Stimulated activated CD4-positive, alpha-beta T cell treated with anti-CD3 and anti-CD28 coated beads, Interleukin-12 subunit alpha, Interleukin-12 subunit beta, amount 100 ng/mL, for 4 hours (primary cell): ENCODE data around the gene SESTD1.
"Not testable (repeated sequence)": the region's sequence is repeated elsewhere in the genome, so short reads cannot be mapped to it uniquely, and the experiment has no call there.

Experiments
- DNase-seq: peaks from one replicate; pipeline ENCODE4 v3.0.0-alpha.2; 2020

The SESTD1 gene

DNA sequence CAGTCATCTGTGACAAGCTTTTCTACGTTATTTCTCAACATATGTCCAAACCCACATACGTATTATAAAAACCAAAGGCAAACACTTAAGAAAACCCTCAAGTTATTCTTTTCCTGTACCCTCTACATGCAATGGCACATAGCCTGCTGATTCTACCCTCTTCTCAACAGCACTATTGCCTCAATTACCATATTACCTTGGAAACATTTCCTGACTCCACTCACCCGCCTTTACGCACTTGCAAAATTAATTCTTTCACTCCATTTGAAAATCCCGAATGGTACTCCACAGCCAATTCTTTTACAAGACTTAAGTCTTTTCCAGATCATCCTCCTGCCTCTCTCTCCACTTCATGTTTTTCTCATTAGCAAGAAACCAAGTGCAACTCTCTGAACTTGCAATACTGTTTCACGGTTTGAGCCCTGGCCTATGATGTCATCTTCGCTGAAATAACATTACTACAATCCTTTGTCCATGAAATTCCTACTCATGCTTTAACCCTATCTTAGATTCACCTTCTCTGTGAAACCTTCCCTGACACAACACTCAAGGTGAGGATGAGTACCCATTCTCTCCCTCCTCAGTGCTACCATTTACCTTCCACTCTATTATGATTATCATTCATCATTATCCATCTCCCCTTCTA, 29.0 kb downstream of the SESTD1 start:
- no peak for DNase-seq

DNA sequence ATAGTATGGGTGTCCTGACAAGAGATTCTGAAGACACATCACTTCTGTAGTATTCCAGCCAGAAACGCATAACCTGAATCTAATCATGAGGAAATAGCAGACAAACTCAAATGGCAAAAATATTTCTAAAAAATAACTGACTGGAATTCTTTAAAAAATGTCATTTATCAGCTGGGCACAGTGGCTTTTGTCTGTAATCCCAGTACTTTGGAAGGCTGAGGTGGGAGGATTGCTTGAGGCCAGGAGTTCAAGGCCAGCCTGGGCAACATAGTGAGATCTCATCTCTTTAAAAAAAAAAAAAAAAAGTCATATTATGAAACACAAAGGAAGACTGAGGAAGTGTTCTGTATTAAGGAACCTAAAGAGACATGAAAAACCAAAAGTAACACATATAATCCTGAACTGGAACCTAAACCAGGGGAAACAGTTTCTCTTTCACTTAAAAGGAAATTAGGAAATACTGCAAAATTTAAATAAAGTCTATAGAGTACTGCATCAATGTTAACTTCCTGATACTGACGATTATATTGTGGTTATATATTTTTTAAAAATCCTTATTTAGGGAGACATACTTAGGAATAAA, 29.9 kb downstream of the SESTD1 start:
- no peak for DNase-seq

GRCh38 chr2:179233626-179234430, 30.8 kb downstream of the SESTD1 start:
- DNase-seq, result no peak

DNA sequence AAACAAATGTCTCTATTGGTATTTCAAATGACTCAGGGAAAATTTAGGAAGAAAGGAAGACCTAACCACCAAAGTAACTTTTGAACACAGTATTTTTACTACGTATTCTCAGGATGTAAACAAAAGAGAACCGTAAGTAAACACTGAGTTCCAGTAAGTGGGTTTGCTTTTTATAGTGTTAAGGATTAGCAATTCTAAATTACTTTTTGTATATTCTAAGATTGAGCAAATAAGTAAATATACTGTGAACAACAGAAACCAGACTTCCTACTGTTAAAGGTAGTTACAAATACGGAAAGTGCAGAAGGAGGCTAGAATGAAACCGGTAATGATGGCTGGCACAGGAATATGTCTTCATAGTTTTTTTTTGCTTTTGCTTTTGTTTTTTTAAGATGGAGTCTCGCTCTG, 31.5 kb downstream of the SESTD1 start:
- no peak for DNase-seq

GRCh38 chr2:179226961-179227259, 37.7 kb downstream of the SESTD1 start:
- no peak for DNase-seq

GRCh38 chr2:179226203-179226960, 38.2 kb downstream of the SESTD1 start:
- DNase-seq, result no peak

DNA sequence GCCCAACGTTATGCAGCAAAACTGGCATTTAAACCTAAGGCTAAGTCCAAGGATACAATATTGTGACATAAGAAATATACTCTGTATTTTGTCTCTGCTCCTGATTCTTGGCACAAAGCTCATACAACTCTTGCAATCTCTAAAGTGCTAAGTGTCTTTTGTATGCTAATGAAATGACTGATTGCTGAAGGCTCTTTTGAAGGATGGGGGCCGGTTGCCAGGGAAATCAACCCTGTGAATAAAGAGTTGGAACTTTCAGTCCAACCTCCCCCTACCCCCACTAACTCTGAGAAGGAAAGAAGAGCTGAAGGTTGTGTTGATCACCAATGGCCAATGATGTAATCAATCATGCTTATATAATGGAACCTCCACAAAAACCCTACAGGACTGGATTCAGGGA, 40.3 kb downstream of the SESTD1 start:
- no peak for DNase-seq

DNA sequence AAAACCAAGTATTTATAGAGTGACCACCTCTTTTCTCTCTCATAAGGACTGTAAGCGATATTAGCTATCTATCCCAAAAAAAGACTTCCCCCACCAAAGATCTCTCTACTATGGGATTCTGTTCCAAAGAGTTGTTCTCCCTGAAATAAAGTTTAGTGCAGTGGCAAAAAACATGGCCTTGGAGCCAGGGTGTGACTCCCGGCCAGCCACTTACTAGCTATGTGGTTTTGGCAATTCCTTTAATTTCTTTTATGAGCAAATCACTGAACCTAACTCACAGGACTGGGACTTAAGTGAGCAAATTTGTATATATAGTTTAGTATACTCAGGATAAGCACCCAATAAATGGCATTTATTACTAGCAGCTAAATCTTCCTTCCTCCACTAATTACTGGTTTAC, 42.6 kb downstream of the SESTD1 start:
- no peak for DNase-seq

GRCh38 chr2:179218848-179219594, 45.6 kb downstream of the SESTD1 start:
- DNase-seq, result peak; percentile 34

DNA sequence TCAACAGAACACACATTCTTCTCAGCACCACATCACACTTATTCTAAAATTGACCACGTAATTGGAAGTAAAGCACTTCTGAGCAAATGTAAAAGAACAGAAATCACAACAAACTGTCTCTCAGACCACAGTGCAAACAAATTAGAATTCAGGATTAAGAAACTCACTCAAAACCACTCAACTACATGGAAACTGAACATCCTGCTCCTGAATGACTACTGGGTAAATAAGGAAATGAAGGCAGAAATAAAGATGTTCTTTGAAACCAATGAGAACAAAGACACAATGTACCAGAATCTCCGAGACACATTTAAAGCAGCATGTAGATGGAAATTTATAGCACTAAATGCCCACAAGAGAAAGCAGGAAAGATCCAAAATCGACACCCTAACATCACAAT, 50.0 kb downstream of the SESTD1 start:
- not testable (repeated sequence) for DNase-seq

GRCh38 chr2:179211355-179211754, 53.3 kb downstream of the SESTD1 start:
- DNase-seq, result no peak

GRCh38 chr2:179208277-179208676, 56.4 kb downstream of the SESTD1 start:
- not testable (repeated sequence) for DNase-seq

GRCh38 chr2:179207047-179207446, 57.6 kb downstream of the SESTD1 start:
- no peak for DNase-seq

GRCh38 chr2:179201869-179202268, 62.8 kb downstream of the SESTD1 start:
- DNase-seq, result no peak

DNA sequence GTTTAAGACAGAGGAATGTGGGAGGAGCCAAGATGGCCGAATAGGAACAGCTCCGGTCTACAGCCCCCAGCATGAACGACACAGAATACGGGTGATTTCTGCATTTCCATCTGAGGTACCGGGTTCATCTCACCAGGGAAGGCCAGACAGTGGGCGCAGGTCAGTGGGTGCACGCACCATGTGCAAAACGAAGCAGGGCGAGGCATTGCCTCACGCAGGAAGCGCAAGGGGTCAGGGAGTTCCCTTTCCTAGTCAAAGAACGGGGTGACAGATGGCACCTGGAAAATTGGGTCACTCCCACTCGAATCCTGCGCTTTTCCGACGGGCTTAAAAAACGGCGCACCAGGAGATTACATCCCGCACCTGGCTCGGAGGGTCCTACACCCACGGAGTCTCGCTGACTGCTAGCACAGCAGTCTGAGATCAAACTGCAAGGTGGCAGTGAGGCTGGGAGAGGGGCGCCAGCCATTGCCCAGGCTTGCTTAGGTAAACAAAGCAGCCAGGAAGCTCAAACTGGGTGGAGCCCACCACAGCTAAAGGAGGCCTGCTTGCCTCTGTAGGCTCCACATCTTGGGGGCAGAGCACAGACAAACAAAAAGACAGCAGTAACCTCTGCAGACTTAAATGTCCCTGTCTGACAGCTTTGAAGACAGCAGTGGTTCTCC, 68.6 kb downstream of the SESTD1 start:
- DNase-seq, result not testable (repeated sequence)

- no peak for DNase-seq
Measured at GRCh38 chr2:179195141-179195540, 69.5 kb downstream of the SESTD1 start.

DNA sequence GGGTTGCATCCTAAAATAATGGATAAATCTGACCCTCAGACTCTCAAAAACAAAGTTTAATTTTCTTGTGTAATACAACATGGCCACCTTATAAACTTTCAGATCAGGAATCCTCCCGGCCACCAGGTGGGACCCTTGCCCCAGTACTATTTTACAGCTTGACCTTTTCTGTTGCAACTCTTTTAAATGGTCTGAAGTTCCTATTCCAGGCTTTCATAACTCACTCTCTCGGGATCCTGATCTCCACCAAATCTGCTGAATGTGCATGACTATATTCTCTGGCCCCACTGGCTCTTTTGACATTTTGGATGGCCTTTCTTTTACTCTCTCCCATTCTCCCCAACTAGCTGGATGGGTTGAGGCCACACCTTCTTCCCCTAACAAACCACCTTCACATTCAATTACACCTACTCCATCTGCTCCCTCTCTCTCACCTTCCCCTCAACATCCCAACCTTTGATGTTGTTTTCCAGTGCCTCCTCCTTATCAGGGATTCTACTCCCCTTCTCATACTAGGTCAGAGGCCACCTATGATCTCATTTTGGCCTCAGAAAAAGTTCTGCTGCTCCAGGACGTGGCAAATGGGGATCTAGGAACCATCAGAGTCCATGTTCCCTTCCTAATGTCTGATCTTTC, 70.8 kb downstream of the SESTD1 start:
- no peak for DNase-seq

DNA sequence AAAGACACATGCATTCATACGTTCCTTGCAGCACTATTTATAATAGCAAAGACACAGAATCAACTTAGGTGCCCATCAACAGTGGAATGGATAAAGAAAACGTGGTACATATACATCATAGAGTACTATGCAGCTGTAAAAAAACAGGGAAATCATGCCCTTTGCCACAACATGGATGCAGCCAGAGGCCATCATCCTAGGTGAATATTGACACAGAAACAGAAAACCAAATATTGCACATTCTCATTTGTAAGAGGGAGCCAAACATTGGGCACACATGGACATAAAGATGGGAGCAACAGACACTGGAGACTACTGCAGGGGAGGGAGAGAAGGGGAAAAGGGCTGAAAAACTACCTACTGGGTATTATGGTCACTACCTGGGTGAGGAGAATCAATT, 73.5 kb downstream of the SESTD1 start:
- no peak for DNase-seq

DNA sequence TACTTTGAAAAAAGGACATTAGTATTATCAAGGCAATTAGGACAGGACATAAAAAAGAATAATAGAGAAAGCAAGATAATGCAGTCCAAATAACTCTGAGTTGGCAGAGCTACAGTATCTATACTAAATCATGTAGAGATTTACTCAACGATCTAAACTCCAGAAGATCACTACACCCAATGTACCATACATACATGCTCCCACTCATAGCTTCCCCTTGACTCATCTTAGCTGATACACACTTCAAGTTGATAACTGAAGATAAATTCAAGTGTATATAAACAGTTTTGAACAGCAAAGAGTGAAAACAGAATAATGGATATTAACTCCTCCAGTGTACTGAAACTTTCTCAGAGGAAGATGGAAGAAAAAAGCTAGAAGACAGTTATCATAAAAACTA, 78.5 kb downstream of the SESTD1 start:
- DNase-seq, result no peak

GRCh38 chr2:179184610-179185009, 80.0 kb downstream of the SESTD1 start:
- no peak for DNase-seq

GRCh38 chr2:179181002-179181401, 83.6 kb downstream of the SESTD1 start:
- DNase-seq, result no peak

- no peak for DNase-seq
Measured at GRCh38 chr2:179180242-179180641, 84.4 kb downstream of the SESTD1 start.
